Type B pancreatic cell (in vitro differentiated cells): ENCODE measurements around the gene NUP210. TPM values are rescaled to one million over a fixed set of nuclear protein-coding genes. Genes with fewer than 3 reads are reported as not detected.

Experiments
- DNase-seq: peaks from one replicate; pipeline ENCODE4 v3.0.0; 2021; ENCODE audit warnings: mixed read lengths; ENCODE audit not compliant: unreplicated experiment; ENCODE audit errors: extremely low spot score
- H3K27ac Mint-ChIP-seq: 2 replicates; pipeline ENCODE4 v1.8.0; 2021; ENCODE audit warnings: mild to moderate bottlenecking, mixed read lengths
- H3K27me3 Mint-ChIP-seq: 2 replicates; pipeline ENCODE4 v1.8.0; 2021; ENCODE audit warnings: mixed read lengths
- H3K36me3 Mint-ChIP-seq: 2 replicates; pipeline ENCODE4 v1.8.0; 2021; ENCODE audit warnings: mixed read lengths
- H3K4me1 Mint-ChIP-seq: one replicate; pipeline ENCODE4 v1.8.0; 2021; ENCODE audit warnings: mixed read lengths; ENCODE audit not compliant: unreplicated experiment
- H3K4me3 Mint-ChIP-seq: 2 replicates; pipeline ENCODE4 v1.8.0; 2021; ENCODE audit warnings: mild to moderate bottlenecking, mixed read lengths
- H3K9me3 Mint-ChIP-seq: 2 replicates; pipeline ENCODE4 v1.8.0; 2021; ENCODE audit warnings: mixed read lengths
- CTCF ChIP-seq: fragments of 200-600 bp; sonication (generic); conservative IDR thresholded peaks from 2 replicates; pipeline ENCODE4 v1.5.0; 2021; ENCODE audit warnings: antibody characterized with exemption, mild to moderate bottlenecking
- total RNA-seq: library from RNA; stranded (reverse); gene quantifications from 2 replicates; pipeline ENCODE4 v1.2.1, GENCODE V29; 2021; ENCODE audit warnings: low replicate concordance

Gene NUP210
- total RNA-seq, 1 donor from 2014 or later, result 26.5 TPM

GRCh38 chr3:13411186-13411860, 8.8 kb downstream of the NUP210 start:
- H3K9me3 Mint-ChIP-seq, result peaks cover 4% of the 10 kb centered on the region
- TF ChIP-seq CTCF, result no peak

GRCh38 chr3:13408890-13409289, 11.2 kb downstream of the NUP210 start:
- H3K27ac Mint-ChIP-seq, result no peak overlapping the region
- H3K36me3 Mint-ChIP-seq, result no peaks in the 10 kb centered on the region
- TF ChIP-seq CTCF, result no peak
- H3K4me3 Mint-ChIP-seq, result no peak overlapping the region
- H3K27me3 Mint-ChIP-seq, result no peaks in the 10 kb centered on the region
- DNase-seq, result no peak
- H3K4me1 Mint-ChIP-seq, result peaks cover 4% of the 10 kb centered on the region
- H3K9me3 Mint-ChIP-seq, result peaks cover 4% of the 10 kb centered on the region

More at GRCh38 chr3:13411186-13411860, 8.8 kb downstream of the NUP210 start:
- DNase-seq, result no peak
- Mint-ChIP-seq H3K4me3 (no peak overlapping the region), H3K4me1 (no peaks in the 10 kb centered on the region), H3K27me3 (no peaks in the 10 kb centered on the region), H3K36me3 (no peaks in the 10 kb centered on the region), H3K27ac (no peak overlapping the region)

- no peak overlapping the region for H3K27ac Mint-ChIP-seq
- H3K9me3 Mint-ChIP-seq, result peaks cover 4% of the 10 kb centered on the region
- no peak overlapping the region for H3K4me3 Mint-ChIP-seq
- H3K36me3 Mint-ChIP-seq, result no peaks in the 10 kb centered on the region
- no peak for DNase-seq
- H3K4me1 Mint-ChIP-seq, result peaks cover 4% of the 10 kb centered on the region
- H3K27me3 Mint-ChIP-seq, result no peaks in the 10 kb centered on the region
- TF ChIP-seq CTCF, result no peak
Measured at GRCh38 chr3:13407926-13408325, 12.2 kb downstream of the NUP210 start.

- Mint-ChIP-seq H3K27me3 (no peaks in the 10 kb centered on the region), H3K9me3 (peaks cover 4% of the 10 kb centered on the region), H3K27ac (no peak overlapping the region), H3K4me1 (peaks cover 4% of the 10 kb centered on the region), H3K36me3 (no peaks in the 10 kb centered on the region), H3K4me3 (no peak overlapping the region)
- TF ChIP-seq CTCF, result no peak
- DNase-seq, result no peak
Measured at GRCh38 chr3:13407475-13407874, 12.6 kb downstream of the NUP210 start.

GRCh38 chr3:13406190-13406589, 13.9 kb downstream of the NUP210 start:
- no peak for TF ChIP-seq CTCF
- DNase-seq, result no peak
- Mint-ChIP-seq H3K4me1 (peaks cover 4% of the 10 kb centered on the region), H3K9me3 (peaks cover 4% of the 10 kb centered on the region), H3K27me3 (no peaks in the 10 kb centered on the region), H3K27ac (no peak overlapping the region), H3K36me3 (no peaks in the 10 kb centered on the region), H3K4me3 (no peak overlapping the region)
